AG04450 (cell line): ENCODE measurements around the gene HEATR9. TPM values are rescaled to one million over a fixed set of nuclear protein-coding genes. Genes with fewer than 3 reads are reported as not detected.

ENCODE experiments used
- CTCF ChIA-PET: fragments of 300-600, 350-600 bp; formaldehyde crosslinking; extraction: SDS; loops from one replicate; lab custom pipeline; 2022; ENCODE audit warnings: antibody characterized with exemption, inconsistent platforms; lab: Charles Lee
- POLR2A ChIA-PET: fragments of 350-600 bp; formaldehyde crosslinking; extraction: SDS; loops from one replicate; lab custom pipeline; 2021; ENCODE audit warnings: antibody characterized with exemption, inconsistent platforms; lab: Yijun Ruan, JAX
- DNase-seq: peaks from one replicate; pipeline ENCODE4 v3.0.0-alpha.2; 2011; ENCODE audit warnings: low read depth, low spot score
- H3K27ac ChIP-seq: one replicate; pipeline ENCODE4 v1.5.1; 2012; ENCODE audit warnings: low read depth, low read length, control low read depth
- H3K27me3 ChIP-seq: one replicate; pipeline ENCODE4 v1.6.0; 2012; ENCODE audit warnings: low read length; ENCODE audit not compliant: control insufficient read depth, insufficient read depth
- H3K4me3 ChIP-seq: 2 replicates; pipeline ENCODE4 v1.5.1; 2011; ENCODE audit warnings: mild to moderate bottlenecking, low read depth, low read length, control low read depth
- H3K9me3 ChIP-seq: 2 replicates; pipeline ENCODE4 v1.5.1; 2012; ENCODE audit warnings: low read length; ENCODE audit not compliant: control insufficient read depth, insufficient read depth
- polyA plus RNA-seq: library from polyadenylated mRNA; depleted of rRNA; stranded (reverse); fragments of >200 nt; gene quantifications from 2 replicates; pipeline ENCODE4 v1.2.3, GENCODE V29; 2011
- TF ChIP-seq, protein P1 (sequence below): IDR thresholded peaks from 2 replicates; pipeline ENCODE4 v1.5.1; 2011; ENCODE audit warnings: low read depth, low read length, control low read depth, inconsistent platforms

The HEATR9 gene
- polyA plus RNA-seq, 1 experiment, result not detected

DNA sequence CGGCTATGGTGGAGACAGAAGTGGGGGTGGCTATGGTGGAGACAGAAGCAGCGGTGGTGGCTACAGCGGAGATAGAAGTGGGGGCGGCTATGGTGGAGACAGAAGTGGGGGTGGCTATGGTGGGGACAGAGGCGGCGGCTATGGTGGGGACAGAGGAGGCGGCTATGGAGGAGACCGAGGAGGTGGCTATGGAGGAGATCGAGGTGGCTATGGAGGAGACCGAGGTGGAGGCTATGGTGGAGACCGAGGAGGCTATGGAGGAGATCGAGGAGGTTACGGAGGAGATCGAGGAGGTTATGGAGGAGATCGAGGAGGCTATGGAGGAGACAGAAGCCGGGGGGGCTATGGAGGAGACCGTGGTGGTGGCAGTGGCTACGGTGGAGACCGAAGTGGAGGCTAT, 24.1 kb downstream of the HEATR9 start:
- DNase-seq, result no peak
- Histone ChIP-seq H3K27me3 (no peaks in the 10 kb centered on the region), H3K4me3 (no peak overlapping the region), H3K27ac (no peak overlapping the region), H3K9me3 (no peaks in the 10 kb centered on the region)
- ChIA-PET CTCF (no interaction called here), POLR2A (no interaction called here)
- TF ChIP-seq, protein P1, sequence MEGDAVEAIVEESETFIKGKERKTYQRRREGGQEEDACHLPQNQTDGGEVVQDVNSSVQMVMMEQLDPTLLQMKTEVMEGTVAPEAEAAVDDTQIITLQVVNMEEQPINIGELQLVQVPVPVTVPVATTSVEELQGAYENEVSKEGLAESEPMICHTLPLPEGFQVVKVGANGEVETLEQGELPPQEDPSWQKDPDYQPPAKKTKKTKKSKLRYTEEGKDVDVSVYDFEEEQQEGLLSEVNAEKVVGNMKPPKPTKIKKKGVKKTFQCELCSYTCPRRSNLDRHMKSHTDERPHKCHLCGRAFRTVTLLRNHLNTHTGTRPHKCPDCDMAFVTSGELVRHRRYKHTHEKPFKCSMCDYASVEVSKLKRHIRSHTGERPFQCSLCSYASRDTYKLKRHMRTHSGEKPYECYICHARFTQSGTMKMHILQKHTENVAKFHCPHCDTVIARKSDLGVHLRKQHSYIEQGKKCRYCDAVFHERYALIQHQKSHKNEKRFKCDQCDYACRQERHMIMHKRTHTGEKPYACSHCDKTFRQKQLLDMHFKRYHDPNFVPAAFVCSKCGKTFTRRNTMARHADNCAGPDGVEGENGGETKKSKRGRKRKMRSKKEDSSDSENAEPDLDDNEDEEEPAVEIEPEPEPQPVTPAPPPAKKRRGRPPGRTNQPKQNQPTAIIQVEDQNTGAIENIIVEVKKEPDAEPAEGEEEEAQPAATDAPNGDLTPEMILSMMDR, result no peak

DNA sequence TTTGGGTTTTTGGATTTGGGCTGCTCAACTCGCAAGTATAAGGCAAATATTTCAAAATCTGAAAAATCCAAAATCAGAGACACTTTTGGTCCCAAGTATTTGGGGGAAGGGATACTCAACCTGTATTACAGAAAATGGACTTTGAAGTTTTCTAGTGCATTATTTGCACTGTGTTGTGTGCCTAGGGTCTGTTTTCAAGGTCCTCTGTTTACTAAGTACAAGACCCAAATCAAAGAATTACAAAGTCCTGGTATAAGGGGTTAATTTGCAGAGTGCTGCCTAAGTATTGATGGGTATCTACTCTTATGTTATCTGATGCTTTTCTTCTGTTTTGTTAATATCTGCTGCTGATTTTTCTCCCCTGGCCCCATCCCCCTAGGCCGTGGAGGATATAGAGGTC, 25.0 kb downstream of the HEATR9 start:
- H3K4me3 ChIP-seq, result no peak overlapping the region
- ChIA-PET CTCF (no interaction called here), POLR2A (no interaction called here)
- no peaks in the 10 kb centered on the region for H3K27me3 ChIP-seq
- H3K27ac ChIP-seq, result no peak overlapping the region
- H3K9me3 ChIP-seq, result no peaks in the 10 kb centered on the region
- TF ChIP-seq, protein P1, result no peak
- DNase-seq, result no peak

DNA sequence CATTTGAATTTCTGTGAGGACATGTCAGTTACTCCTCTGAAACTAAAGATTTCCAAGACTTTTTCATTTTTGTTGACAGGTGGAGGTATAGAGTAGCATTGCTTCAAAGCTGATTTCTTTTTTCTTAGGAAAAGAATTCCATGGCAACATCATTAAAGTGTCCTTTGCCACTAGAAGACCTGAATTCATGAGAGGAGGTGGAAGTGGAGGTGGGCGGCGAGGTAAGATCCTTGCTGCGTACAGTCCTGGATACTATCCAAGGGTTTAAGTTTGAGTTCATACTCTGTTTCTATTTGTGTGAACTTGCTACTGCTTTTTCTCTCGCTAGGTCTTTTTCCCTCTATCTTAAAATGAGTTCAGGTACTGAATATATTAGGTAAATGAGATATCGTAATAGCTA, 26.5 kb downstream of the HEATR9 start:
- H3K27ac ChIP-seq, result no peak overlapping the region
- CTCF ChIA-PET, result interaction anchor here (1.2 to 2.6 kb wide), 2 partner anchors 7 to 34 kb away, joined by 3 to 14 read pairs; no protein-coding TSS in a partner anchor
- POLR2A ChIA-PET, result interaction anchor here (1.9 kb wide), 1 partner anchor 33 kb away, joined by 5 read pairs; the partner anchor contains the start of gene TAF15

DNA sequence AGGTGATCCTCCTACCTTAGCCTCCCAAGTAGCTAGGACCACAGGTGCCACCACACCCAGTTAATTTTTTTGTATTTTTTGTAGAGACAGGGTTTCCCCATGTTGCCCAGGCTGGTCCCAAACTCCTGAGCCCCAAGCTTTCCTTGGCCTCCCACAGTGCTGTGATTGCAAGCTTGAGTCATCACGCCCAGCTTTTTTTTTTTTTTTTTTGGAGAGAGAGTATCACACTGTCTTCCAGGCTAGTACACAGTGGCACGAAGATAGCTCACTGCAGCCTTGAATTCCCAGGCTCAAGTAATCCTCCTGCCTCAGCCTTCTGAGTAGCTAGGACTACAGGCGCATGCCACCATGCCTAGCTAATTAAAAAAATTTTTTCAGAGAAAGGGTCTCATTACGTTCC, 27.2 kb downstream of the HEATR9 start:
- no peak overlapping the region for H3K27ac ChIP-seq
- no peak for DNase-seq
- H3K4me3 ChIP-seq, result no peak overlapping the region
- H3K27me3 ChIP-seq, result no peaks in the 10 kb centered on the region
- TF ChIP-seq, protein P1, result no peak
- no peaks in the 10 kb centered on the region for H3K9me3 ChIP-seq
- ChIA-PET POLR2A (interaction anchor here (0.5 to 1.9 kb wide), 5 partner anchors 33 to 1316 kb away, joined by 3 to 5 read pairs (median 3); partner anchors contain the start of gene TAF15), CTCF (interaction anchor here (0.7 to 2.6 kb wide), 6 partner anchors 8 to 308 kb away, joined by 3 to 14 read pairs (median 4); no protein-coding TSS in a partner anchor)

More for the DNA sequence above, 26.5 kb downstream of the HEATR9 start:
- no peak for DNase-seq
- Histone ChIP-seq H3K27me3 (no peaks in the 10 kb centered on the region), H3K4me3 (no peak overlapping the region), H3K9me3 (no peaks in the 10 kb centered on the region)
- TF ChIP-seq, protein P1, result no peak

DNA sequence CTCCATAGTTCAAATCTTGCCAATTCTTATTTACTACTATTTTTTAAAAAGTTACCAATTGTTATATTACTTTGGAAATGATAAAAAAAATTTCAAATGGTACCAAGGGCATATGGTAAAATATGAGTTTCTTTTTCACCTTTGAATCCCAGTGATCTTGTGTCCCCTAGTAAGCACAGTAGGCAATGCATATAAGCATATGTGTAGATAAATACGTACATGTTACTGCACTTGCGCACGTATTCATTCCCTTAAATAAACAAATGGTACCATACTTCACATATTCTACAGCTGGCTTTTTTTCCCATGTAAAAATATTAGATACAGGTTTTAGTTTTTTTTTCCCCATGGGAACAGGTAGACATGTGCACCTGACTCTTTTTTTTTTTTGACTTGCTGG, 27.6 kb downstream of the HEATR9 start:
- ChIA-PET CTCF (interaction anchor here (0.6 to 2.6 kb wide), 7 partner anchors 8 to 646 kb away, joined by 3 to 14 read pairs (median 3); no protein-coding TSS in a partner anchor), POLR2A (interaction anchor here (0.5 to 1.9 kb wide), 5 partner anchors 32 to 1316 kb away, joined by 3 to 5 read pairs (median 3); partner anchors contain the start of gene TAF15)
- H3K27ac ChIP-seq, result no peak overlapping the region
- no peak overlapping the region for H3K4me3 ChIP-seq
- TF ChIP-seq, protein P1, result no peak
- H3K27me3 ChIP-seq, result no peaks in the 10 kb centered on the region
- H3K9me3 ChIP-seq, result no peaks in the 10 kb centered on the region
- no peak for DNase-seq
